Tibial artery (tissue), 4 donors: ENCODE measurements around the gene TRIOBP.

ENCODE experiments used
- DNase-seq, 2 donors: peaks; one replicate each; pipeline ENCODE4 v3.0.0-alpha.2; 2019
- H3K27ac ChIP-seq, 2 donors: fragments of 200-600 bp; sonication (generic) in 1 of 2; 1 replicate in 1 of 2; 2 replicates in 1 of 2; pipeline ENCODE4 v1.5.1; 2018 to 2019; ENCODE audit warnings: mild to moderate bottlenecking in 1 of 2
- H3K27me3 ChIP-seq, 2 donors: fragments of 200-600 bp; sonication (generic) in 1 of 2; one replicate each; pipeline versions ENCODE4 v1.5.1 to v1.6.0; 2016 to 2019
- H3K36me3 ChIP-seq, 3 donors: fragments of 200-600 bp; sonication (generic) in 2 of 3; one replicate each; pipeline ENCODE4 v1.5.1; 2016 to 2019; ENCODE audit warnings: mild to moderate bottlenecking in 2 of 3
- H3K4me1 ChIP-seq, 4 donors: fragments of 200-600 bp; sonication (generic) in 2 of 4; 1 replicate in 3 of 4; 2 replicates in 1 of 4; pipeline ENCODE4 v1.5.1; 2016 to 2019
- H3K4me3 ChIP-seq, 2 donors: fragments of 200-600 bp; sonication (generic) in 1 of 2; 1 replicate in 1 of 2; 2 replicates in 1 of 2; pipeline ENCODE4 v1.5.1; 2018 to 2019; ENCODE audit warnings: mild to moderate bottlenecking in 2 of 2
- H3K9me3 ChIP-seq, 3 donors: fragments of 200-600 bp; sonication (generic) in 1 of 3; one replicate each; pipeline ENCODE4 v1.5.1; 2016 to 2019
- intact Hi-C: fragments of 100-400 bp; cut with DNase I; formaldehyde crosslinking; loops from one replicate; pipeline ENCODE4 v1.15.0; 2023; ENCODE audit warnings: low total_unique reads
- TF ChIP-seq, protein P1 (sequence below), 2 experiments: fragments of 200-600 bp in 1 of 2; fragments of 450-650 bp in 1 of 2; IDR thresholded peaks; one replicate each; pipeline ENCODE4 v1.5.1; 2017 to 2019; ENCODE audit warnings: antibody characterized with exemption in 2 of 2, mild to moderate bottlenecking in 1 of 2, moderate library complexity in 1 of 2

The TRIOBP gene

DNA sequence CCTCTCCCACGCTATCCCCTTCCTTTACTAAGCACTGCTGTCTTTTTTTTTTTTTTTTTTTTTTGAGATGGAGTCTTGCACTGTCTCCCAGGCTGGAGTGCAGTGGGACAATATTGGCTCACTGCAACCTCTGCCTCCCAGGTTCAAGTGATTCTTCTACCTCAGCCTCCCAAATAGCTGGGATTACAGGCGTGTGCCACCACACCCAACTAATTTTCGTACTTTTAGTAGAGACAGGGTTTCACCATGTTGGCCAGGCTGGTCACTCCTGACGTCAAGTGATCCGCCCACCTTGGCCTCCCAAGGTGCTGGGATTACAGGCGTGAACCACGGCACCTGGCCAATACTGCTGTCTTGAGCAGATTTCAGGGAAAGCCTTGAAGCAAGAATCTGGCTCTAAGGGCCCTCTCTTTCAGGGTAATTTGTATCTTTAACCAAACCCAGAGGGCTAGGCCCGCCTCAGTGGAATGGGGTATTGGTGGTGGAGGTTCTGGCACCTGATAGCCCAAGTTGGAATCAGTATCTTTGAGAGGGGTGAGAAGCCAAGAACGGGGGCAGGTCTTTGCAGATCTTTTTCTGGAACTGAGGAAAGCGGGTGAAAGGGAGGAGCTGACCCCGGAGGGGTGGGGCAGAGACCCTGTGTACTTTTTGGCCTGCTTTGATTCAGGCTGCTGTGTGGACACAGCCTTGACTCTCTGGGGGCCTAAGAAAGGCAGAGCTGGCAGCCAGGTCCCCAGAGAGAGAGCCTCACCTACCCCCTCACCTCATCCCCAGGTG lies 37.0 kb downstream of the TRIOBP start:
- no peaks in the 10 kb centered on the region for H3K27me3 ChIP-seq
- no peak overlapping the region for H3K27ac ChIP-seq
- intact Hi-C loops = no loop called here
- TF ChIP-seq, protein P1, sequence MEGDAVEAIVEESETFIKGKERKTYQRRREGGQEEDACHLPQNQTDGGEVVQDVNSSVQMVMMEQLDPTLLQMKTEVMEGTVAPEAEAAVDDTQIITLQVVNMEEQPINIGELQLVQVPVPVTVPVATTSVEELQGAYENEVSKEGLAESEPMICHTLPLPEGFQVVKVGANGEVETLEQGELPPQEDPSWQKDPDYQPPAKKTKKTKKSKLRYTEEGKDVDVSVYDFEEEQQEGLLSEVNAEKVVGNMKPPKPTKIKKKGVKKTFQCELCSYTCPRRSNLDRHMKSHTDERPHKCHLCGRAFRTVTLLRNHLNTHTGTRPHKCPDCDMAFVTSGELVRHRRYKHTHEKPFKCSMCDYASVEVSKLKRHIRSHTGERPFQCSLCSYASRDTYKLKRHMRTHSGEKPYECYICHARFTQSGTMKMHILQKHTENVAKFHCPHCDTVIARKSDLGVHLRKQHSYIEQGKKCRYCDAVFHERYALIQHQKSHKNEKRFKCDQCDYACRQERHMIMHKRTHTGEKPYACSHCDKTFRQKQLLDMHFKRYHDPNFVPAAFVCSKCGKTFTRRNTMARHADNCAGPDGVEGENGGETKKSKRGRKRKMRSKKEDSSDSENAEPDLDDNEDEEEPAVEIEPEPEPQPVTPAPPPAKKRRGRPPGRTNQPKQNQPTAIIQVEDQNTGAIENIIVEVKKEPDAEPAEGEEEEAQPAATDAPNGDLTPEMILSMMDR (IDR thresholded peaks at IDR 0.05) = no peak
- no peaks in the 10 kb centered on the region for H3K36me3 ChIP-seq
- H3K4me3 ChIP-seq = no peak overlapping the region
- no peaks in the 10 kb centered on the region for H3K9me3 ChIP-seq
- DNase-seq = no peak
- H3K4me1 ChIP-seq = no peaks in the 10 kb centered on the region

GRCh38 chr22:37734402-37734700 lies 37.5 kb downstream of the TRIOBP start:
- Histone ChIP-seq H3K36me3 (no peaks in the 10 kb centered on the region), H3K27me3 (no peaks in the 10 kb centered on the region), H3K27ac (no peak overlapping the region), H3K9me3 (no peaks in the 10 kb centered on the region), H3K4me1 (no peaks in the 10 kb centered on the region), H3K4me3 (no peak overlapping the region)
- TF ChIP-seq, protein P1 (IDR thresholded peaks at IDR 0.05) = no peak
- DNase-seq = no peak
- intact Hi-C loops = no loop called here

DNA sequence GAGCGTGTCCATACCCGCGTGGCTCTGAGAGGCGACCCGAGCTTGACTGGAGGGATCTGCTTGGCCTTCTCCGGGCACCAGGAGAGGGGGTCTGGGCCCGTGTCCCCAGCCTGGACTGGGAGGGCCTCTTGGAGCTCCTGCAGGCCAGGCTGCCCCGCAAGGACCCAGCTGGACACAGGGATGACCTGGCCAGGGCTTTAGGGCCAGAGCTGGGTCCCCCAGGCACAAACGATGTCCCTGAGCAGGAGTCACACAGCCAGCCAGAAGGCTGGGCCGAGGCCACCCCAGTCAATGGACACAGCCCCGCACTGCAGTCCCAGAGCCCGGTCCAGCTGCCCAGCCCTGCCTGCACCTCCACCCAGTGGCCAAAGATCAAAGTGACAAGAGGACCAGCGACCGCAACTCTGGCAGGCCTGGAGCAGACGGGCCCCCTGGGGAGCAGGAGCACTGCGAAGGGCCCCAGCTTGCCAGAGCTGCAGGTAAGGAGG lies 38.2 kb downstream of the TRIOBP start:
- no peaks in the 10 kb centered on the region for H3K9me3 ChIP-seq
- no peak for DNase-seq

GRCh38 chr22:37739035-37739434 lies 42.2 kb downstream of the TRIOBP start:
- Histone ChIP-seq H3K27ac (no peak overlapping the region), H3K27me3 (no peaks in the 10 kb centered on the region), H3K9me3 (no peaks in the 10 kb centered on the region), H3K36me3 (no peaks in the 10 kb centered on the region), H3K4me1 (peaks cover 0 to 13% (median 10%) of the 10 kb centered on the region in 4 donors), H3K4me3 (no peak overlapping the region)
- intact Hi-C loops = no loop called here
- peak in 1 of 2 donors; percentile 58 for DNase-seq
- TF ChIP-seq, protein P1 (IDR thresholded peaks at IDR 0.05) = no peak

More for the DNA sequence above, 38.2 kb downstream of the TRIOBP start:
- H3K36me3 ChIP-seq = no peaks in the 10 kb centered on the region
- TF ChIP-seq, protein P1 (IDR thresholded peaks at IDR 0.05) = peak; percentile 19 to 27
- no peaks in the 10 kb centered on the region for H3K4me1 ChIP-seq
- intact Hi-C loops = no loop called here
- no peak overlapping the region for H3K4me3 ChIP-seq
- no peaks in the 10 kb centered on the region for H3K27me3 ChIP-seq
- H3K27ac ChIP-seq = no peak overlapping the region

- no peak overlapping the region for H3K4me3 ChIP-seq
- no peaks in the 10 kb centered on the region for H3K36me3 ChIP-seq
- TF ChIP-seq, protein P1 (IDR thresholded peaks at IDR 0.05) = no peak
- no peaks in the 10 kb centered on the region for H3K9me3 ChIP-seq
- intact Hi-C loops = no loop called here
- peak in 1 of 2 donors; percentile 44 for DNase-seq
- no peaks in the 10 kb centered on the region for H3K27me3 ChIP-seq
- no peak overlapping the region for H3K27ac ChIP-seq
- H3K4me1 ChIP-seq = peaks cover 0 to 13% (median 10%) of the 10 kb centered on the region in 4 donors
Measured at GRCh38 chr22:37739611-37740049, 42.8 kb downstream of the TRIOBP start.
